Neuron (in vitro differentiated cells): ENCODE measurements around the gene SYS1.

Experiments
- H2AFZ ChIP-seq: one replicate; pipeline ENCODE4 v1.6.1; 2013; ENCODE audit warnings: low read depth, mild to moderate bottlenecking, inconsistent platforms, low read length, moderate library complexity
- H3K27me3 ChIP-seq: one replicate; pipeline ENCODE4 v1.6.1; 2013; ENCODE audit warnings: low read length; ENCODE audit not compliant: insufficient read depth
- H3K36me3 ChIP-seq: one replicate; pipeline ENCODE4 v1.6.1; 2013; ENCODE audit warnings: low read length; ENCODE audit not compliant: insufficient read depth
- H3K4me1 ChIP-seq: one replicate; pipeline ENCODE4 v1.6.1; 2013; ENCODE audit warnings: low read length; ENCODE audit not compliant: insufficient read depth
- H3K4me3 ChIP-seq: 2 replicates; pipeline ENCODE4 v1.5.1; 2013; ENCODE audit warnings: mild to moderate bottlenecking, low read length, moderate library complexity
- H3K9me3 ChIP-seq: one replicate; pipeline ENCODE4 v1.6.1; 2013; ENCODE audit warnings: low read length

Gene SYS1

DNA sequence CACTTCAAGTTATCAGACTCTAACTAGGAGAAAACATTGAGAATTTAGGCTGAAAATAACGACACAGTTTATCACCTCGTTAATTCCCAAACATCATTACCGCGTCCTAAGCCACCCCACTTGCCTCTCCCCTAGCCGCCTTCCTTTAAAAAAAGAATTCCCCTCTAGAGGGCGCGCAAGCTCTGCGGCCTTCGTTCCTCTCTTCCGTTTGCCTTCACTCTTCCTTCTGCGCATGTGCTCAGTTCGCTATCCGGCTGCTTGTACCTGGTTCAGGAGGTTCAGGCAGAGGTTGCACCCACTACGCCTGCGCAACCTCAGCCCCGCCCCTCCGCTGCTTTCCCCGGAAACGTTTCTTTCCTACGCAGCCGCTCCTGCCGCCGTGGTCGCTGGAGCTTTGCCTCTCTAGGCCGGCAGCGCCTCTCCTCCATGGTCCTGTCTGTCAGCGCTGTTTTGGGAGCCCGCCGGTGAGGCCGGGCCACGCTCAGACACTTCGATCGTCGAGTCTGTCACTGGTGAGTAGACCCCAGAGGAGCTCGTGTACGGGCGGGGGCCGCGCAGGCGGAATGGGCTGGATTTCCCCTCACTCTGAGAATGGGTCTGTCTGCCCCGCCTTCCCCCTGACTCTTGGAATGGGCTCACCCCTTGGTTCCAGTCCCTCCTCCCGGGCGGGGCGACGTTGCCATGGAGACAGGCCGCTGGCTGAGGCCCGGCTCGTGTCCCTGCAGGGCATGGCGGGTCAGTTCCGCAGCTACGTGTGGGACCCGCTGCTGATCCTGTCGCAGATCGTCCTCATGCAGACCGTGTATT, at the start of gene SYS1:
SYS1 (plus strand) TSS at position 353 of the 807 bp plus-strand sequence; CDS start at position 729, 376 bp downstream.
- peaks cover 23% of the 10 kb centered on the region for H3K36me3 ChIP-seq
- peak within 1 kb of the TSS; percentile 73 for H3K4me3 ChIP-seq
- peak within 1 kb of the TSS; percentile 74 for H2AFZ ChIP-seq
- peaks cover 9% of the 10 kb centered on the region for H3K4me1 ChIP-seq
- no peaks in the 10 kb centered on the region for H3K27me3 ChIP-seq
- no peaks in the 10 kb centered on the region for H3K9me3 ChIP-seq

DNA sequence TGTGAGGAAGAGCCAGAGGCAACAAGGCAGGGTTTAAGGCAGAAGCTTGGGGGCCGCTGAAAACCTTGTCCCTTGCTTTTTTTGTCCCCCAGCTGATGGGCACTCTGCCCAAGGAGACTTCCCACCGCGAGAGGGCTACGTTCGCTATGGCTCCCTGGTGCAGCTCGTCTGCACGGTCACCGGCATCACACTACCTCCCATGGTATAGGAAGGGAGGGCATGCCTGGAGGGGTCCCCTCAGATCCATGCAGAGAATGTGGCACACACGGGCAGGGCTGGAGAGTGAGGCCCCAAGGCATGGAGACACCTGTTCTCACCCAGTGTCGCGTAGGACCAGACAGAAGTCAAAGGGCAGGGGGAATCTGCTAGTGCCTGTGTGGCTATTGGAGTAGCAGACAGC, 49.0 kb upstream of the SYS1 start:
- H3K9me3 ChIP-seq = no peaks in the 10 kb centered on the region
- H2AFZ ChIP-seq = no peak overlapping the region
- no peaks in the 10 kb centered on the region for H3K4me1 ChIP-seq
- peaks cover 19% of the 10 kb centered on the region for H3K27me3 ChIP-seq
- no peaks in the 10 kb centered on the region for H3K36me3 ChIP-seq
- H3K4me3 ChIP-seq = no peak overlapping the region

DNA sequence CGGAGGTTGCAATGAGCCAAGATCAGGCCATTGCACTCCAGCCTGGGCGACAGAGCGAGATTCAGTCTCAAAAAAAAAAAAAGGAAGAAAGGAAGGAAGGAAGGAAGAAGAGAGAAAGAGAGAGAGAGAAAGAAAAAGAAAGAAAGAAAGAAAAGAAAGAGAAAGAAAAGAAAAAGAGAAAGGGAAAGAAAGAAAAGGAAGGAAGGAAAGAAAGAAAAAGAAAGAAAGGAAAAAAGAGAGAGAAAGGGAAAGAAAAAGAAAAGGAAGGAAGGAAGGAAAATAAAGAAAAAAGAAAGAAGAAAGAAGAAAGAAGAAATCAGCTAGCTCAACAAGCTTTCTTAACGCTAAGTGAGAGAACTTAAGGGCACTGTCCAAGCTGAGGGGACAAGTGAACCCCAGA, 47.3 kb upstream of the SYS1 start:
- Histone ChIP-seq H3K4me3 (no peak overlapping the region), H3K9me3 (no peaks in the 10 kb centered on the region), H3K27me3 (peaks cover 8% of the 10 kb centered on the region), H2AFZ (no peak overlapping the region), H3K4me1 (no peaks in the 10 kb centered on the region), H3K36me3 (no peaks in the 10 kb centered on the region)

DNA sequence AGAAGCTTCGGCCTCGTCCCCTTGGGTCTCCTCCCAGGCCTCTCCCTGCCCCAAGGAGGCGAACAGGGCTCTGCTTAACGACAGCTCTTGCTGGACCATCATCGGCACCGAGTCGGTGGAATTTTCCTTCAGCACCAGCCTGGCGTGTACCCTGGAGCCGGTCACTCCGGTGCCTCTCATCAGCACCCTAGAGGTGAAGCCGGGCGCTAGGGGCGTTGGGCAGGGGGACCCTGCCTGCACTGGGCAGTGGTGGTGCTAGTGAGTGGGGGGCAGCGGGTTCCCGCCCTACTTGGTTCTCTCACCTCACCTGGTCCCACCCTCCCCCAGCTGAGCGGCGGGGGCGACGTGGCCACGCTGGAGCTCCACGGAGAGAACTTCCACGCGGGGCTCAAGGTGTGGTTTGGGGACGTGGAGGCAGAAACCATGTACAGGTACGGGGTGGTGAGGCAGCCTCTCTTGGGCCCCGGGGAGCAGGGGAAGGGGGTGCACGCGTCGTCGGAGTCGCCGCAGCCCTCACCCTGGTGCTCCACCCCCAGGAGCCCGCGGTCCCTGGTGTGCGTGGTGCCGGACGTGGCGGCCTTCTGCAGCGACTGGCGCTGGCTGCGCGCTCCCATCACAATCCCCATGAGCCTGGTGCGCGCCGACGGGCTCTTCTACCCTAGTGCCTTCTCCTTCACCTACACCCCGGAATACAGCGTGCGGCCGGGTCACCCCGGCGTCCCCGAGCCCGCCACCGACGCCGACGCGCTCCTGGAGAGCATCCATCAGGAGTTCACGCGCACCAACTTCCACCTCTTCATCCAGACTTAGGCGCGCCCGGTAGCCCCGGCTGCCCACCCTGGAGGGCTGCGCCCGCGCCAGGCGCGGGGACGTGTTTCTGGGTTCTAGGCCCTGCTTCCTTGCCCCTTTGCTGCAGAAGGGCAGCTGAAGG, 46.5 kb upstream of the SYS1 start:
- no peak overlapping the region for H2AFZ ChIP-seq
- no peaks in the 10 kb centered on the region for H3K4me1 ChIP-seq
- no peaks in the 10 kb centered on the region for H3K9me3 ChIP-seq
- H3K4me3 ChIP-seq = no peak overlapping the region
- no peaks in the 10 kb centered on the region for H3K36me3 ChIP-seq
- H3K27me3 ChIP-seq = peaks cover 5% of the 10 kb centered on the region

DNA sequence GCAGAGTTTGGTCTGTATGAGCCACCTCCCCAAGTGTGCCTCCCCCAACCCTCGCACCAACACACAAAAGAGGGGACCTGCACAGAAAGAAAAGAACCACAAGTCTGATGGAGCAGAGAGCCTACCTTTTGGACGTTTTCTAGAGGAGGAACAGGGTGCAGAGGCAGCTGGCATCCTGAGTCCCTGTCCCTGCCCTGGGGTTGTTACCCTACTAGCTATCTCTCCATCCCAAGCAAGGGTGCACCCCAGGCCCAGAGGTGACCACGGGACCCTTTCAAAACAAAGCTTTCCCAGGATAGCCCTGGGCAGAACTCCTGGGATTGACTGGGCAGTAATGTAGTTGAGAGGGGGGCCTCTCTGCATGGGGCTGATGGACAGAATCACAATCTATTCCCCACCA, 45.1 kb upstream of the SYS1 start:
- H3K27me3 ChIP-seq = peaks cover 5% of the 10 kb centered on the region
- H3K36me3 ChIP-seq = no peaks in the 10 kb centered on the region
- H3K4me1 ChIP-seq = no peaks in the 10 kb centered on the region
- no peak overlapping the region for H2AFZ ChIP-seq
- H3K9me3 ChIP-seq = no peaks in the 10 kb centered on the region
- no peak overlapping the region for H3K4me3 ChIP-seq

DNA sequence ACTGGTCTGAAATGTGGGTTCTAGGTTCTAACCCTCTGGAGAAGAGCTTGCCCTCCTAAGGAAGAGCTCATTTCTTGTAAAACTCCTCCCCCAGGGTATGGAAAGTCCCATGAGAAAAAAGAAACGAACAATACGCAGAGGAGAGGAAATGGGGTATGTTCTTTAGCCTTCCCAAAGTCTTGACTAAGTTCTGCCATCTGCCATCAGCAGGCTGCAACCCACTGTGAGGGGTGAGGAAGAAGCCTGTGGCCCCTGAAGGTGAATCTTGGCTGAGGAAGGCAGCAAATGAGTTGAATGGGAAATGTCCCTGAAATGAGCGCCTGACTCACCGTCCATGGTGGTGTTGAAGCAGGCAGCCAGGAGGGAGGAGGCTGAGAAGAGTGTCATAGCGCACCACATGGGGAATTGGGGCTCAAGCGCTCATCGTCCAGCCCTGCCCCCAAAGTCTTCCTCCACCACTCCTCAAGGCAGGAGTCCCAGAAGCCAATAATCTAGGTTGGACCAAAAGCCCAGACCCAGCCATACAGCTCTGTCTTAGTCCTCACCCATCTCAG, 44.5 kb upstream of the SYS1 start:
- Histone ChIP-seq H3K9me3 (no peaks in the 10 kb centered on the region), H3K4me1 (no peaks in the 10 kb centered on the region), H2AFZ (no peak overlapping the region), H3K27me3 (peaks cover 5% of the 10 kb centered on the region), H3K36me3 (no peaks in the 10 kb centered on the region), H3K4me3 (no peak overlapping the region)

DNA sequence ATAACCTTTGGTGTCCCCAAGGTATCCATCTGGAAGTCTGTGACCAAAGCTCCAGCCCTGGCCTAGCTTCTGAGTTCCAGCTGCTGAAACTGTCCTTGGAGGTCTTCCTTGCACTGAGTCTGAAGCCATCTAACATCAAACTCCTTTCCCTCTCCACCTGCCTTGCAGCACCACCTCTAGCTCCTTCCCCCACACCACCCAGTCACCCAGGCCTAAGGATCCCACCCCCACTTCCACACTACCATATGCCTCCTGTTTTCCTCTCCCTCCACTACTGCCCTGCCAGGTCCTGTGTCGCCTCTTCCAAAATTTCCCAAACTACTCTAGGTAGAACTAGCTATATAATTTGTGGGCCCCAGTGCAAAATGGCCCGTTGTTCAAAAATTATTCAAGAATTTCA, 44.0 kb upstream of the SYS1 start:
- Histone ChIP-seq H2AFZ (no peak overlapping the region), H3K27me3 (peaks cover 5% of the 10 kb centered on the region), H3K36me3 (no peaks in the 10 kb centered on the region), H3K4me3 (no peak overlapping the region), H3K9me3 (no peaks in the 10 kb centered on the region), H3K4me1 (no peaks in the 10 kb centered on the region)

DNA sequence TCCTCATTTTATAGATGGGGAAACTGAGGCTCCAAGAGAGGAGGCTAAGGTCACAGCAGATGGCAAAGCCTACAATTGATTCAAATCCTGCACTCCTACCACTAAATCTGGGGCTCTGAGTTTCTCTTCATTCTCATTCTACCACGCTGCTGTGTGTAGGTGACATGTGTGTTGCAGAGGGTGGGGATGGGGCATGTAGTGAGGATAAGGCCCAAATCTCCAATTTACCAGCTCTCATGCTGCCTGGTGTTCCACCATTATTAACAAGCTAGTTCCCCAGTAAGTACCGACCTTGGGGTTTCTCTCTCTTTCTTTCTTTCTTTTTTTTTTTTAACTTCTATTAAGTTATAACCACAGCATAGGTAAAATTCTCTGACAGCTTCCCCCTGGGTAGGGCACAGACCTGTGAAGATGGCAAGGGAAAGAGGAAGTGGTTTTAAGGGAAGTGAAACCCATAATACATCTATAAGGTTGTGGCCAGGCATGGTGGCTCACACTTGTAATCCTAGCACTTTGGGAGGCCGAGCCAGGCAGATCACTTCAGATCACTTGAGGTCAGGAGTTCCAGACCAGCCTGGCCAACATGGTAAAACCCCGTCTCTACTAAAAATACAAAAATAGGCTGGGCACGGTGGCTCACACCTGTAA, 41.9 kb upstream of the SYS1 start:
- no peak overlapping the region for H3K4me3 ChIP-seq
- H3K36me3 ChIP-seq = no peaks in the 10 kb centered on the region
- peaks cover 3% of the 10 kb centered on the region for H3K4me1 ChIP-seq
- H3K27me3 ChIP-seq = peaks cover 5% of the 10 kb centered on the region
- H3K9me3 ChIP-seq = no peaks in the 10 kb centered on the region
- no peak overlapping the region for H2AFZ ChIP-seq

DNA sequence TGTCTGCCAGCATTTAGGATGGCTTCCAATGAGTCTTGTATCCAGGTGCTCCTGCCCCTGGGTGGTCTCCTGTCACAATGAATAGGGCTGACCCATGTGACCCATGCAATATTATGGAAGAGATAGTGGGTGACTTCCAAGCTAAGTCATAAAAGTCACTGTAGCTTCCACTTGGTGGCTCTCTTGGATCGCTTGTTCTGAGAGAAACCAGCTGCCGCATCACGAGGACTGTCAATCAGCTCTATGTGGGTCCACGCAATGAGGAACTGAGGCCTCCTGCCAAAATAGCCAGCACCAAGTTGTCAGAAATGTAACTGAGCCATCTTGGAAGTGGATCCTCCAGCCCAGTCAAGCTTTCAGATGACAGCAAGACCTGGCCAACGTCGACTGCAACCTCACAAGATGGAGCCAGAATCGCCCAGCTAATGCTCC, 40.0 kb upstream of the SYS1 start:
- Histone ChIP-seq H3K27me3 (no peaks in the 10 kb centered on the region), H2AFZ (no peak overlapping the region), H3K9me3 (no peaks in the 10 kb centered on the region), H3K36me3 (no peaks in the 10 kb centered on the region), H3K4me3 (no peak overlapping the region), H3K4me1 (peaks cover 3% of the 10 kb centered on the region)

DNA sequence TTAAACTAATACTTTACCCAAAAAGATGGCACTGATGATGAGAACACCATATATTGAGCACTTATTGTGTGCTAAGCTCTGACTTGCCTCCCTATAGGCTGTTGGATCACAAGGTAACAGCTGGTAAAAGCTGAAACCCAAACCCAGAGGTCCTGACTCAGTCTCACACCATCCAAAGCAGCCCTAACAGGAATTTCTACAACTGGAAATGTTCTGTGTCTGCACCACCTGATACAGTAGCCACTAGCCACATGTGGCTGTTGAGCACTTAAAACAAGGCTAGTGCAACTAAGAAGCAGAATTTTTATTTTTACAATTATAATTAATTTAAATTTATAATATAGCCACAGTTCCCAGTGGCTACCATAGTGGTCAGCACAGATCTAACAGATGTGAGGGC, 39.2 kb upstream of the SYS1 start:
- no peaks in the 10 kb centered on the region for H3K36me3 ChIP-seq
- no peak overlapping the region for H3K4me3 ChIP-seq
- peaks cover 3% of the 10 kb centered on the region for H3K4me1 ChIP-seq
- H3K27me3 ChIP-seq = no peaks in the 10 kb centered on the region
- H3K9me3 ChIP-seq = no peaks in the 10 kb centered on the region
- no peak overlapping the region for H2AFZ ChIP-seq

DNA sequence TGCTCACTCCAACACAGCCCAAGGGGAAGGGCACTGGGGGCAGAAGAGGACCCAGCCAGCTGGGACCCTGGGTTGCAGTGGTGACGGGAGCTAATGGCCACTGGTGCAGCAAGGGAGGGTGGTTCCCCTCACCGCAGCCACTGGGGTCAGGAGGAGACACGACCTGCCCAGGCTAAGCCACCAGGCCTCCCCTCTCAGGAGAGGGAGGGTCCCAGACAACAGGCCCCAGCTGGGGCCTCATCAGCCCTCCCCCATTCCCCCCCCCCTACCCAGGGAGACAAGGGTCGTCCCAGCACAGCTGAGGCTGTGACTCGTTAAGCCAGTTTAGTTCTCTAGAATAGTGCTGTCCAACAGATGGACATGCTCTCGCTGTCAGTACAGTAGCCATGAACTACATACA, 37.6 kb upstream of the SYS1 start:
- H3K4me1 ChIP-seq = peaks cover 3% of the 10 kb centered on the region
- no peaks in the 10 kb centered on the region for H3K27me3 ChIP-seq
- H2AFZ ChIP-seq = no peak overlapping the region
- H3K4me3 ChIP-seq = no peak overlapping the region
- H3K9me3 ChIP-seq = no peaks in the 10 kb centered on the region
- H3K36me3 ChIP-seq = no peaks in the 10 kb centered on the region

DNA sequence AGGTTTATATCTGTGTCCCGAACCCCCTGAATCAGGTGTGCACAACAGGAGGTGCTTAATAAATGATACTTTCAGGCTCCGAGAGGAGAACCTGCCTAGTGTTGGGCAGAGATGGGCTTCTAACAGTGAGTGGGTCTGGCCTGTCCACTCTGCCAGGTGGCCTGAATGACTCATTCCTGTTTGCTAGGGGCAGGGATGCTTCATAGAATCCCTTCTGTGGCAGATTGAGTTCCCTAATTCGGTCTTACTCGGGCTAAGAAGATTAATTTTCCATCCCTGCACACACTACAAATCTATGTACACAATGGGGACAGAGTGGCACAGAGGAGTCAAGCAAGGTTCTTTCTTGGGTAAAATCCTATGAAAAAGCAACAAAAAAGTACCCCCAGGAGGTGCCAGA, 34.5 kb upstream of the SYS1 start:
- Histone ChIP-seq H3K9me3 (no peaks in the 10 kb centered on the region), H3K36me3 (no peaks in the 10 kb centered on the region), H2AFZ (no peak overlapping the region)

More for the DNA sequence above, 34.5 kb upstream of the SYS1 start:
- no peaks in the 10 kb centered on the region for H3K27me3 ChIP-seq
- H3K4me1 ChIP-seq = peaks cover 3% of the 10 kb centered on the region
- H3K4me3 ChIP-seq = no peak overlapping the region
